Activated naive CD4-positive, alpha-beta T cell treated with anti-CD3 and anti-CD28 coated beads, Interleukin-2, amount 10 ng/mL, durations not matched to agents 5 hours and 36 hours (primary cell): ENCODE results near the gene SCARB2. TPM values are rescaled to one million over a fixed set of nuclear protein-coding genes. Genes with fewer than 3 reads are reported as not detected.

Experiments used
- total RNA-seq, 2 experiments: library from RNA; stranded (reverse); gene quantifications; one replicate each; pipeline ENCODE4 v1.2.3, GENCODE V29; 2021

SCARB2 gene
- total RNA-seq = 10 to 100 TPM; 12.2 to 14.3 TPM

DNA sequence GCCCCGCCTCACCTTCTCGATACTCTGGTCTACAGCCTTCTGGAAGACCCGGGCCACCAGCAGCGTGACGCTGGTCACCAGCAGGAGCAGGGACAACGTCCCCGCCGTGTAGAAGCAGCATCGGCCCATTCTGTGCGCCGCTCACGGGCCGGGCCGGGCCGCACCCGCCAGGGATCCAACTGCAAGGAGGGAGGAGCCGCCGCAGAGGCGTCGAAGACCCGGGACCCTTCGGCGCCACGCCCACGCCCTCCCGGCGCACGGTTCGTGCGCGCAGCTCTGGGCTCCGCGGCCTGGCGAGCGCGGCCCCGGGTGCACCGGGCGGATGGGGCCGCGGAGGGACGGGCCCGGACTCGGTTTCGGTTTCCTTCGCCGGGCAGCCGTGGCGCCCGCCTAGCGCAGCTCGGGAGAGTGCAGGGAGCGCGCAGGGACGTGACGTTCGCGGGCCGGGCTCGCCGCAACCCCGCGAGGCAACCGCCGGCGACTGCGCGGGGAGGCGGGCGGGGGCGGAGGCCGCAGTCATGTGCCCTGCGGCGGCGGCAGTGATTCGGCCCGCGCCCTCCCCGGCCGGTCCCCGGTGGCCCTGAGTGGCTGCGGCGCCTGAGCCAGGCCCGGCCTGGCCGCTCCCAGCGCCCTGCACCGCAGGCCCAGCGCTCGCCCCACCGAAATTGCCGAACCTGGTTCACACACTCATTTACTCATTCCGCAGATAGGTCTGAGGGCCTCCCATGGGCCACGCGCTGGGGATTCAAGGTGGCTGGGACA is at the start of gene SCARB2:
Gene SCARB2 (minus strand): TSS at position 410 of the 762 bp plus-strand sequence. CDS start 281 bp downstream, at position 129.

DNA sequence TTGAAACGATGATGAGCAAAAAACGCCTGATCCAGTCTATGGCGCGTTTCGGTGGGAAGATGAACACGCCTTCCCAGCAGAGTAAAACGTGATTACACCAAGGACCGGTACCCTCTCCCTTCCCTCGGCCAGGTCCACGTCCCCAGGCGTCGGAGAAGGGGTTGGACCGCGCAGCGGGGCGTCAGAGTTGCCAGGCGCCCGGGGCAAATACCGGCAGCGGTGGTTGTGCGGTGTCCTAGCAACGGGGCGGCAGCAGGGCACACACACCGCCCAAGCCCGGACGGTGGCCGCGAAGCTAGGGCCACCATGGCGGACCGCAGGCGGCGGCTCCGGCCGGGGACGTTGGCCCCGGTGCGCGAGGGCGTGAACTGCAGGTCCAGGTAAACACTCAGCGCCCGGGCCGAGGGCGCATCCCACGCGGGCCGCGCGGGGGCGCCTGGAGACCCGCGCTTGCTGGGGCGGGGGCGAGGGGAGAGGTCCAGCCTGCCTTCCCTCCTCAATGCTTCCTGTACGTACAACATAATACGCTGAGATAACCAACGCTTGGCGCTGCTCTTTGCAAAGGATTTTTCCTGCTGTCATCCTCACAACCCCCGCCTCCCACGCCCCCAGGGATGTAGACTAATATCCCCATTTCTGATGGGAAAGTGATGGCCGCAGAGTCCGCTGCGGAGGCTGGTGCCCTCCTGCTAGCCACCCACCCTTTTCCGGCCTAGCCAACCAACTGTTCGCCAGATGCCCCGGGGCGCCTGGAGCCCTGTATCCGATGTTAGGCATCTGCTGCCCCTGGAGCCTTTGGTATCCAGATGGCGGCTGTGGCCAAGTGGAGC is 38.0 kb upstream of the SCARB2 start, which contains the start of gene FAM47E:
Gene FAM47E (plus strand): TSS at position 281 of the 830 bp plus-strand sequence. CDS start 26 bp downstream, at position 307.

GRCh38 chr4:76148142-76148865 is 65.3 kb downstream of the SCARB2 start, which contains the start of gene NUP54:
TSS of gene NUP54 (minus strand) at chr4:76148397. CDS start at chr4:76148374, 23 bp downstream.

Other genes with a start within 250 kb of the SCARB2 start
- 10 to 100 TPM; 44.8 to 45.9 TPM for gene SDAD1, start 222.9 kb downstream of the SCARB2 start, total RNA-seq
- 1 to 10 TPM in 1 of 2 experiments, under 1 TPM in 1; 0.84 to 1.0 TPM for gene CXCL9, start 206.3 kb downstream of the SCARB2 start, total RNA-seq
- under 1 TPM; 0.50 to 0.79 TPM for gene CXCL10, start 190.3 kb downstream of the SCARB2 start, total RNA-seq
- not detected for gene CXCL11, start 177.8 kb downstream of the SCARB2 start, total RNA-seq
- gene ART3, start 139.1 kb downstream of the SCARB2 start, total RNA-seq = not detected
- 10 to 100 TPM; 44.8 to 47.9 TPM for gene NUP54, start 65.4 kb downstream of the SCARB2 start, total RNA-seq
- not detected for gene FAM47E, start 37.9 kb upstream of the SCARB2 start, total RNA-seq
- 1 to 10 TPM; 2.6 to 3.0 TPM for gene STBD1, start 92.9 kb upstream of the SCARB2 start, total RNA-seq
- not detected for gene CCDC158, start 207.3 kb upstream of the SCARB2 start, total RNA-seq
- gene SHROOM3, start 221.4 kb upstream of the SCARB2 start, total RNA-seq = not detected